Amniotic stem cell (primary cell): ENCODE data around the gene CYB5A.
"Not testable (repeated sequence)": the region's sequence is repeated elsewhere in the genome, so short reads cannot be mapped to it uniquely, and the experiment has no call there.

Experiments
- DNase-seq: peaks from one replicate; lab custom pipeline; 2025; lab: John Stamatoyannopoulos, UW

CYB5A gene

GRCh38 chr18:74294526-74294925 lies 2.8 kb upstream of the CYB5A start:
- no peak for DNase-seq

GRCh38 chr18:74292982-74293381 lies 1.2 kb upstream of the CYB5A start:
- not testable (repeated sequence) for DNase-seq

- DNase-seq, result no peak
Observed at GRCh38 chr18:74292541-74292858, 737 bp upstream of the CYB5A start.

- DNase-seq, result no peak
Observed at GRCh38 chr18:74291472-74291770, 342 bp downstream of the CYB5A start.

GRCh38 chr18:74290794-74291471 lies 830 bp downstream of the CYB5A start:
- no peak for DNase-seq

- DNase-seq, result no peak
Observed at GRCh38 chr18:74290021-74290420, 1.7 kb downstream of the CYB5A start.

GRCh38 chr18:74289137-74289536 lies 2.6 kb downstream of the CYB5A start:
- DNase-seq, result no peak

- no peak for DNase-seq
Observed at GRCh38 chr18:74288730-74289129, 3.0 kb downstream of the CYB5A start.

GRCh38 chr18:74288041-74288440 lies 3.7 kb downstream of the CYB5A start:
- no peak for DNase-seq

- no peak for DNase-seq
Observed at GRCh38 chr18:74286856-74287255, 4.9 kb downstream of the CYB5A start.

- DNase-seq, result no peak
Observed at GRCh38 chr18:74286106-74286855, 5.5 kb downstream of the CYB5A start.

GRCh38 chr18:74285583-74285982 lies 6.2 kb downstream of the CYB5A start:
- DNase-seq, result not testable (repeated sequence)

GRCh38 chr18:74284980-74285355 lies 6.8 kb downstream of the CYB5A start:
- no peak for DNase-seq

GRCh38 chr18:74284191-74284979 lies 7.4 kb downstream of the CYB5A start:
- no peak for DNase-seq

- DNase-seq, result no peak
Observed at GRCh38 chr18:74283646-74284045, 8.1 kb downstream of the CYB5A start.

- no peak for DNase-seq
Observed at GRCh38 chr18:74282755-74283554, 8.8 kb downstream of the CYB5A start.

- no peak for DNase-seq
Observed at GRCh38 chr18:74281980-74282754, 9.6 kb downstream of the CYB5A start.

- no peak for DNase-seq
Observed at GRCh38 chr18:74281011-74281979, 10.5 kb downstream of the CYB5A start.

GRCh38 chr18:74278983-74279382 lies 12.8 kb downstream of the CYB5A start:
- no peak for DNase-seq

GRCh38 chr18:74278058-74278457 lies 13.7 kb downstream of the CYB5A start:
- no peak for DNase-seq
